ENCODE measurements around the gene CCDC157.

DNA sequence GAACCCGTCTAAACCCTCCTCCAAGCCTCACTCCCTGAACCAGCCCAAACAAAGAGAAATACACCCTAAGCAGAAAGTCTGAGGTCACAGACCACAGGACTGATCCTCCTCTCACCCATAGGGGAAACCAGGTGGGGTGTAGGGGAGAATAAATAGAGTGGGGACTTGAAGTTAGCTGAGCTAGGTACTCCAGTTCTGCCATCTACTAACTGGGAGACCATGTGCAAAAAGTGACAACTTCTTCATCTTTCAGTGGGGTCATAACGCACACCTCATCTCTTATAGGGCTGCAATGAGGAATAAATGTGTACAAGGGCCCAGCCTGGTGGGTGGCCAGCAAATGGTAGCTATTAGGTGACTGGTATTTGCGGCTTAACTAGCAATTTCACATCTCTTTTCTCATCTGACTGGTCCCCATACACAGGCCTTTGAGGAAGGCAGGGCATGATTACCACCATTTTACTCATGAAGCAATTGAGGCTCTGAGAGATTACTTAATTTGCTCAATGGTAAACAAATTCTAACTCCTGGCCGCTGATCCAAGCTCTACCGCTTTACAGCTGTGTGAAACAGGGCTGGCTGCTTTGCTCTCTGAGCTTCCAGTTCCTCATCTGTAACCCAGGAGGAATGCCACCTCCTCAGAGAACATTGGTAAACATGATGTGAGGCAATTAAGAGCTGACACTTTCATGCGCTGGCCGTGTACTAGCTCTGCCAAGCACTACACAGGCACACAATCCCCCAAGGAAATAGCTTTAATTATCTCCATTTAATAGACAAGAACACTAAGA, 46.7 kb upstream of the CCDC157 start:
- TF ChIP-seq EZH2phosphoT487 (IDR thresholded peaks at IDR 0.05; ENCODE audit: borderline replicate concordance, low read length): no peak
- no peak for TF ChIP-seq CTCF (IDR thresholded peaks at IDR 0.05; ENCODE audit: low read depth, low read length, poor library complexity, severe bottlenecking)

All from DOHH2 (cell line).